Gastrocnemius medialis (tissue), 4 donors: ENCODE measurements around the gene SNX21. TPM values are rescaled to one million over a fixed set of nuclear protein-coding genes. Genes with fewer than 3 reads are reported as not detected.

Source experiments
- ATAC-seq, 2 donors: fragments of 150-250 bp; one replicate each; pipeline ENCODE4 v1.9.1; 2016
- DNase-seq, 2 donors: peaks; one replicate each; pipeline ENCODE4 v3.0.0-alpha.2; 2019
- H3K27ac ChIP-seq, 4 donors: fragments of 200-600 bp; sonication (generic); 1 replicate in 1 of 4; 2 replicates in 3 of 4; pipeline ENCODE4 v1.5.1; 2016 to 2018; ENCODE audit warnings: mild to moderate bottlenecking in 2 of 4, moderate library complexity in 1 of 4
- H3K27me3 ChIP-seq, 3 donors: fragments of 200-600 bp; sonication (generic) in 2 of 3; 1 replicate in 1 of 3; 2 replicates in 2 of 3; pipeline versions ENCODE4 v1.5.1 to v1.6.0; 2016 to 2019; ENCODE audit warnings: mild to moderate bottlenecking in 1 of 3, moderate library complexity in 1 of 3
- H3K36me3 ChIP-seq, 2 donors: fragments of 200-600 bp; sonication (generic) in 1 of 2; one replicate each; pipeline ENCODE4 v1.5.1; 2017 to 2018
- H3K4me1 ChIP-seq, 2 donors: fragments of 200-600 bp; sonication (generic) in 1 of 2; one replicate each; pipeline ENCODE4 v1.5.1; 2016 to 2017; ENCODE audit warnings: mild to moderate bottlenecking in 2 of 2
- H3K4me3 ChIP-seq, 4 donors: fragments of 200-600 bp; sonication (generic) in 3 of 4; 1 replicate in 1 of 4; 2 replicates in 3 of 4; pipeline ENCODE4 v1.5.1; 2016 to 2019; ENCODE audit warnings: mild to moderate bottlenecking in 2 of 4
- H3K9me3 ChIP-seq, 3 donors: fragments of 200-600 bp; sonication (generic) in 2 of 3; 1 replicate in 1 of 3; 2 replicates in 2 of 3; pipeline ENCODE4 v1.5.1; 2016 to 2019
- POLR2A ChIP-seq, 2 donors: fragments of 450-650 bp; IDR thresholded peaks; one replicate each; pipeline ENCODE4 v1.6.1; 2017; ENCODE audit warnings: antibody characterized with exemption in 2 of 2, mild to moderate bottlenecking in 2 of 2, moderate library complexity in 2 of 2
- in situ Hi-C, 4 donors: fragments of 200-750 bp; cut with MboI; loops; one replicate each; pipeline versions ENCODE4 v1.15.0 to v1.8.0; 2017; ENCODE audit warnings: low sequenced_read_pairs in 4 of 4
- intact Hi-C: fragments of 100-400 bp; cut with DNase I; formaldehyde crosslinking; loops from one replicate; pipeline ENCODE4 v1.15.1; 2023; ENCODE audit warnings: low total_unique reads
- total RNA-seq, 4 donors: library from RNA; depleted of rRNA; stranded (reverse); fragments of >200 nt; gene quantifications; one replicate each; pipeline versions ENCODE4 v1.1.0 to v1.2.3, GENCODE V29; 2016
- TF ChIP-seq, protein P1 (sequence below), 5 experiments: fragments of 450-650 bp in 3 of 5; fragments of 200-600 bp in 2 of 5; sonication (generic) in 2 of 5; IDR thresholded peaks in 4 of 5; conservative IDR thresholded peaks in 1 of 5; 1 replicate in 4 of 5; 2 replicates in 1 of 5; pipeline ENCODE4 v1.5.1; 2016 to 2019; ENCODE audit warnings: antibody characterized with exemption in 5 of 5, mild to moderate bottlenecking in 3 of 5, moderate library complexity in 3 of 5

The SNX21 gene
- total RNA-seq, 4 donors from 2014 or later: 35.8 to 114 (median 79.0) TPM

DNA sequence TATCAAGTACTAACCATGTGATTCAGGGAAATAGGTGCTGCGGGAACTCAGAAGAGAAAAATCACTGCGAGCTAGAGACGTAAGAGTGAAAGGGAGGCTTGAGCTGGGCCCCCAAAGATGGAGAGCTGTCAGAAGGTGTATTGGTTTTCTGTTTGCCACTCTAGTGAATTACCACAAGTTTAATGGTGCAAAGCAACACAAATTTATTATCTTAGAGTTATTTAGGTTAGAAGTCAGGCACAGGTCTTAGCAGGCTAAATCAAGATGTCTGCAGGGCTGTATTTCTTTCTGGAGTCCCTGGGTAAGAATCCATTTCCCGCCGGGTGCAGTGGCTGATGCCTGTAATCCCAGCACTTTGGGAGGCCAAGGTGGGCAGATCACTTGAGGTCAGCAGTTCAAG, 26.3 kb downstream of the SNX21 start:
- no peak for TF ChIP-seq POLR2A (IDR thresholded peaks at IDR 0.05)
- TF ChIP-seq, protein P1, sequence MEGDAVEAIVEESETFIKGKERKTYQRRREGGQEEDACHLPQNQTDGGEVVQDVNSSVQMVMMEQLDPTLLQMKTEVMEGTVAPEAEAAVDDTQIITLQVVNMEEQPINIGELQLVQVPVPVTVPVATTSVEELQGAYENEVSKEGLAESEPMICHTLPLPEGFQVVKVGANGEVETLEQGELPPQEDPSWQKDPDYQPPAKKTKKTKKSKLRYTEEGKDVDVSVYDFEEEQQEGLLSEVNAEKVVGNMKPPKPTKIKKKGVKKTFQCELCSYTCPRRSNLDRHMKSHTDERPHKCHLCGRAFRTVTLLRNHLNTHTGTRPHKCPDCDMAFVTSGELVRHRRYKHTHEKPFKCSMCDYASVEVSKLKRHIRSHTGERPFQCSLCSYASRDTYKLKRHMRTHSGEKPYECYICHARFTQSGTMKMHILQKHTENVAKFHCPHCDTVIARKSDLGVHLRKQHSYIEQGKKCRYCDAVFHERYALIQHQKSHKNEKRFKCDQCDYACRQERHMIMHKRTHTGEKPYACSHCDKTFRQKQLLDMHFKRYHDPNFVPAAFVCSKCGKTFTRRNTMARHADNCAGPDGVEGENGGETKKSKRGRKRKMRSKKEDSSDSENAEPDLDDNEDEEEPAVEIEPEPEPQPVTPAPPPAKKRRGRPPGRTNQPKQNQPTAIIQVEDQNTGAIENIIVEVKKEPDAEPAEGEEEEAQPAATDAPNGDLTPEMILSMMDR (IDR thresholded peaks at IDR 0.05 in 4 of 5, conservative IDR thresholded peaks at IDR 0.05 in 1 of 5): no peak
- intact Hi-C loops: no loop called here
- Histone ChIP-seq H3K9me3 (no peaks in the 10 kb centered on the region), H3K27ac (no peak overlapping the region), H3K36me3 (no peaks in the 10 kb centered on the region), H3K4me1 (peaks cover 31% of the 10 kb centered on the region in 2 donors), H3K4me3 (no peak overlapping the region), H3K27me3 (no peaks in the 10 kb centered on the region)
- ATAC-seq: no peak
- in situ Hi-C loops: no loop called here
- DNase-seq: no peak

DNA sequence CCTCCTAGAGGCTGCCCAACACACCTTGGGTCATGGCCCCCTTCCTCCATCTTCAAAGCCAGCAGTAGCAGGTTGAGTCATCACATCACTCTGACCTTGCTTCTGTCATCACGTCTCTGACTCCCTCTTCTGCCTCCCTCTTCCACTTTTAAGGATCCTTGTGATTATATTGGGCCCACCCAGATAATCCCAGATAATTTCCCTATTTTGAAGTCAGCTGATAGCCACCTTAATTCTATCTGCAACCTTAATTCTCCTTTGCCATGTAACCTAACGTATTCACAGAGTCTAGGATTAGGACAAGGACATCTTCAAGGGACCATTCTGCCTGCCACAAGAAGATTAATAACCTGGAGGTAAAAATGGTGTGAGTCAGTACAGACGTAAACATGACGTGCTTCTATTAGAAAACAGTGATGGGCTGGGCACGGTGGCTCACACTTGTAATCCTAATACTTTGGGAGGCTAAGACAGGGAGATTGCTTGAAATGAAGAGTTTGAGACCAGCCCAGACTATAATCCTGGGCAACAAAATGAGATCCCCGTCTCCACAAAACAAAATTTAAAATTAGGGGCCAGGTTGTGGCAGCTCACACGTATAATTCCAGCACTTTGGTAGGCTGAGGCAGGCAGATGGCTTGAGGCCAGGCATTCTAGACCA, 27.1 kb downstream of the SNX21 start:
- ATAC-seq: no peak
- intact Hi-C loops: no loop called here

GRCh38 chr20:45861221-45862075, 27.8 kb downstream of the SNX21 start:
- no peak for ATAC-seq
- in situ Hi-C loops: no loop called here
- no peak for TF ChIP-seq POLR2A (IDR thresholded peaks at IDR 0.05)
- TF ChIP-seq, protein P1 (IDR thresholded peaks at IDR 0.05 in 4 of 5, conservative IDR thresholded peaks at IDR 0.05 in 1 of 5): no peak
- Histone ChIP-seq H3K27ac (no peak overlapping the region), H3K4me1 (peaks cover 16% of the 10 kb centered on the region in 2 donors), H3K4me3 (no peak overlapping the region), H3K27me3 (no peaks in the 10 kb centered on the region), H3K36me3 (no peaks in the 10 kb centered on the region), H3K9me3 (no peaks in the 10 kb centered on the region)
- intact Hi-C loops: no loop called here
- no peak for DNase-seq

More for the DNA sequence above, 27.1 kb downstream of the SNX21 start:
- Histone ChIP-seq H3K27me3 (no peaks in the 10 kb centered on the region), H3K36me3 (no peaks in the 10 kb centered on the region), H3K4me1 (peaks cover 23% of the 10 kb centered on the region in 2 donors), H3K9me3 (no peaks in the 10 kb centered on the region), H3K4me3 (no peak overlapping the region), H3K27ac (no peak overlapping the region)
- no peak for DNase-seq
- TF ChIP-seq, protein P1 (IDR thresholded peaks at IDR 0.05 in 4 of 5, conservative IDR thresholded peaks at IDR 0.05 in 1 of 5): no peak
- no peak for TF ChIP-seq POLR2A (IDR thresholded peaks at IDR 0.05)
- in situ Hi-C loops: no loop called here

- Histone ChIP-seq H3K36me3 (no peaks in the 10 kb centered on the region), H3K4me3 (no peak overlapping the region), H3K27me3 (no peaks in the 10 kb centered on the region), H3K27ac (no peak overlapping the region), H3K4me1 (peaks cover 0 to 4% of the 10 kb centered on the region in 2 donors), H3K9me3 (no peaks in the 10 kb centered on the region)
- no peak for TF ChIP-seq POLR2A (IDR thresholded peaks at IDR 0.05)
- TF ChIP-seq, protein P1 (IDR thresholded peaks at IDR 0.05 in 4 of 5, conservative IDR thresholded peaks at IDR 0.05 in 1 of 5): no peak
- DNase-seq (no peak), ATAC-seq (no peak)
- in situ Hi-C loops: no loop called here
- intact Hi-C loops: no loop called here
Observed at GRCh38 chr20:45863543-45864470, 30.2 kb downstream of the SNX21 start.
